Measurements from ENCODE around the gene ALKBH2.

ALKBH2 gene

DNA sequence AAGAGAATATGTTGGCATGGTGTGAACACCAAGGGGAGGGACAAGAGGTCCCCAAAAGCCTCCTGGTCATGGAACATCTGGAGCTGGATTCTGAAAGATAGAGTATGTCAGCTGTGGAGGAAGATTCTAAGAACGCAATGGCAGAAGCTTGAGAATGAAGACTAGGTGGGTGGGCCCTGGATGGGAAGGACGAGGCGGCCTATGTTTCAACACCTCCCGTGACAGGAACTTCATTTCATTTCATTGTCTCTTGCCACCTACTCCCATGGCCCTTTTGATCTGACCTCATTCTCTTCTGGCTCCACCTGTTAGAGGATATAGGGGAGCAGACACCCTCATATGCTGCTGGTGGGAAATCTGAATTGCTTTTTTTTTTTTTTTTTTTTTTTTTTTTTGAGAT lies 7.5 kb upstream of the ALKBH2 start:
- Mint-ChIP-seq H3K4me3 (no peak overlapping the region), H3K9me3 (no peaks in the 10 kb centered on the region), H3K36me3 (peaks cover 35% of the 10 kb centered on the region), H3K27me3 (peaks cover 3% of the 10 kb centered on the region), H3K4me1 (peaks cover 27% of the 10 kb centered on the region), H3K27ac (no peak overlapping the region)
- DNase-seq: no peak
- CTCF ChIA-PET: interaction anchor here (2.8 kb wide), 1 partner anchor 12 kb away, joined by 17 read pairs; no protein-coding TSS in a partner anchor

- Mint-ChIP-seq H3K9me3 (no peaks in the 10 kb centered on the region), H3K27ac (peak overlapping the region; percentile 43), H3K27me3 (peaks cover 3% of the 10 kb centered on the region), H3K4me1 (peaks cover 27% of the 10 kb centered on the region), H3K36me3 (peaks cover 28% of the 10 kb centered on the region), H3K4me3 (peak overlapping the region; percentile 75)
- DNase-seq: no peak
- CTCF ChIA-PET: interaction anchor here (1.0 to 2.8 kb wide), 2 partner anchors 13 to 27 kb away, joined by 3 to 17 read pairs; no protein-coding TSS in a partner anchor
Observed at GRCh38 chr12:109099431-109100020, 6.3 kb upstream of the ALKBH2 start.

DNA sequence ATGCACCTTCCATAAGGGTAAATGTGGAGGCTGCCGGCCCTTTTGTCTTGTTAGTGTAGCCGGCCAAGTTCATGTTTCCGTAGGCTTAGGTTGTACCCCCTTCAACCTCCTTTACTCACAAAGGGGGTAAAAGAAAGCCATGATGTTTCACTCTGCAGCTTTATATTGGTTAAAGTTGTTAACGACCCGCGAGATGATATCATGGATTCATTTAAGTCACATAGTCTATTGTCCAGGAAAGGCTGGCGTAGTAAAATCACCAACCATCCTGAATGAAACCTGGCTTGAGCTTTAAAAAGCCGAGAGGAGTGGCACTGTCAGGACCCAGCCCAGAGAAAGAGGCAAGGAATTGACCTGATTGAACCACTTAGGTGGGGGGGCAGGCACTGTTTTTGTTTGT lies 5.4 kb upstream of the ALKBH2 start:
- Mint-ChIP-seq H3K36me3 (peaks cover 24% of the 10 kb centered on the region), H3K4me1 (peaks cover 33% of the 10 kb centered on the region), H3K4me3 (peak overlapping the region; percentile 75), H3K27ac (peak overlapping the region; percentile 43), H3K27me3 (peaks cover 3% of the 10 kb centered on the region), H3K9me3 (no peaks in the 10 kb centered on the region)
- CTCF ChIA-PET: interaction anchor here (1.0 to 2.8 kb wide), 2 partner anchors 14 to 26 kb away, joined by 3 to 17 read pairs; no protein-coding TSS in a partner anchor
- DNase-seq: no peak

DNA sequence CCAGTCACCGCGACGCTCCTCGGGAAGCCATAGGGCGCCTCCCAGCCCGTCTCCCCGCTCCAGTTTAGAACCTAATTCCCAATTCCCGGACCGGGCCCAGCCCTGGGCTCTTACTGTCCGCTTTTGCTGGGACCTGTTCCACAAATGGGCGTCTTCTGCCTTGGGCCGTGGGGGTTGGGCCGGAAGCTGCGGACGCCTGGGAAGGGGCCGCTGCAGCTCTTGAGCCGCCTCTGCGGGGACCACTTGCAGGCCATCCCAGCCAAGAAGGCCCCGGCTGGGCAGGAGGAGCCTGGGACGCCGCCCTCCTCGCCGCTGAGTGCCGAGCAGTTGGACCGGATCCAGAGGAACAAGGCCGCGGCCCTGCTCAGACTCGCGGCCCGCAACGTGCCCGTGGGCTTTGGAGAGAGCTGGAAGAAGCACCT lies 4.9 kb upstream of the ALKBH2 start:
- Mint-ChIP-seq H3K27me3 (peaks cover 3% of the 10 kb centered on the region), H3K4me1 (peaks cover 37% of the 10 kb centered on the region), H3K9me3 (no peaks in the 10 kb centered on the region), H3K27ac (peak overlapping the region; percentile 43), H3K36me3 (peaks cover 21% of the 10 kb centered on the region), H3K4me3 (peak overlapping the region; percentile 75)
- CTCF ChIA-PET: interaction anchor here (2.8 kb wide), 1 partner anchor 14 kb away, joined by 17 read pairs; no protein-coding TSS in a partner anchor
- DNase-seq: no peak

DNA sequence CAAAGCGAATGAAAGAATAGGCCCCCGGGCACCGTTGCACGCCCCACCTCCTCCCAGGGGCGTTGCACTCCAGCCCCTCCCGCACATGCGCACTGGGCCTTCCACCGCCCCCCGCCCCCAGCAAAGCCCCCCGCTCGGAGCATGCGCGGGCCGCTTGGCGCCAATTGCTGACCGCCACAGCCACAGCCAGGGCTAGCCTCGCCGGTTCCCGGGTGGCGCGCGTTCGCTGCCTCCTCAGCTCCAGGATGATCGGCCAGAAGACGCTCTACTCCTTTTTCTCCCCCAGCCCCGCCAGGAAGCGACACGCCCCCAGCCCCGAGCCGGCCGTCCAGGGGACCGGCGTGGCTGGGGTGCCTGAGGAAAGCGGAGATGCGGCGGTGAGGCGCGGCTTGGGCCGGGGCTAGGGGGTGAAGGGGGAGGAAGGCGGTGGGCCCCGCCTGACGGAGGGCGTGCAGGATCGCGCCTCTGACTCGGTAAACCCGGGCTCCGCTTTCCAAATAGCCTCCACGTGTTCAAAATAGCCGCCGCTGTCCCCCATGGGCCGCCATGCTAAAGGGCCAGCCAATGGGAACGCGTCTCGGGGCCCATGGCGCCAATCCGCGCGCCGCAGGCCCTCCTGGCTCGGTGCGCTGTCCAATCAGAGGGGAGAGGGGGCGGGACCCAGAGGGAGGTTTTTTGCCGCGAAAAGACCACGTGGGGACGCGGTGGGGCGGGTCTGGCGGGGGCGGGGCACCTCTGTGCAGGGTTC lies 4.3 kb upstream of the ALKBH2 start, which contains the start of gene UNG:
Gene UNG, plus strand, starts transcription at position 163 of the 748 bp plus-strand sequence. Its CDS starts 83 bp downstream, at position 246.
- H3K4me3 Mint-ChIP-seq: peak within 1 kb of the TSS; percentile 75
- peaks cover 20% of the 10 kb centered on the region for H3K36me3 Mint-ChIP-seq
- no peaks in the 10 kb centered on the region for H3K9me3 Mint-ChIP-seq
- H3K4me1 Mint-ChIP-seq: peaks cover 43% of the 10 kb centered on the region
- peak within 1 kb of the TSS; percentile 43 for H3K27ac Mint-ChIP-seq
- H3K27me3 Mint-ChIP-seq: peaks cover 3% of the 10 kb centered on the region
- DNase-seq: peak; percentile 97
- CTCF ChIA-PET: interaction anchor here (2.8 kb wide), 1 partner anchor 15 kb away, joined by 17 read pairs; no protein-coding TSS in a partner anchor

- CTCF ChIA-PET: no interaction called here
- H3K36me3 Mint-ChIP-seq: peaks cover 21% of the 10 kb centered on the region
- H3K4me3 Mint-ChIP-seq: peak overlapping the region; percentile 75
- H3K27ac Mint-ChIP-seq: no peak overlapping the region
- H3K4me1 Mint-ChIP-seq: peaks cover 48% of the 10 kb centered on the region
- H3K27me3 Mint-ChIP-seq: peaks cover 3% of the 10 kb centered on the region
- H3K9me3 Mint-ChIP-seq: no peaks in the 10 kb centered on the region
- DNase-seq: no peak
Observed at GRCh38 chr12:109097140-109097434, 3.8 kb upstream of the ALKBH2 start.

- DNase-seq: no peak
- Mint-ChIP-seq H3K27ac (peak overlapping the region; percentile 83), H3K36me3 (peaks cover 9% of the 10 kb centered on the region), H3K4me1 (peaks cover 39% of the 10 kb centered on the region), H3K4me3 (peak overlapping the region; percentile 76), H3K27me3 (no peaks in the 10 kb centered on the region), H3K9me3 (no peaks in the 10 kb centered on the region)
- CTCF ChIA-PET: interaction anchor here (0.9 to 4.9 kb wide), 11 partner anchors 23 to 528 kb away, joined by 3 to 19 read pairs (median 4); no protein-coding TSS in a partner anchor
Observed at GRCh38 chr12:109092497-109093021, 713 bp downstream of the ALKBH2 start.

DNA sequence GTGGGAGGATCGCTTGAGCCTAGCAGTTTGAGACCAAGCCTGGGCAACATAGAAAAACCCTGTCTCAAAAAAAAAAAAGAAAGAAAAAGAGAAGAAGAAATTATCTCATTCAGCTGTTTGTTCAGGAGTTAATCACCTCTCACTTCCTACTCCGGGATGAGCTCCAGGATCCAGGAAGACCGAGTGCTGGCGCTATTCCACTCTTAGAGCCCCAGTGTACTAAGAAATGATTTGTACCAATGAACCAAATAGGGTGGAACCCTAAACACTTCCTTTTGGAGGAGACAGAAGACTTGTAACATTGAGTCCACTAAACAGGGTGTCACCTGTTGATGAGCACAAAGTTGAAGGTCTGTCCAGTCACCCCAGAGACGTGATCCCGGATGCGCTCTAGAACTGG lies 3.6 kb downstream of the ALKBH2 start:
- no peak overlapping the region for H3K4me3 Mint-ChIP-seq

DNA sequence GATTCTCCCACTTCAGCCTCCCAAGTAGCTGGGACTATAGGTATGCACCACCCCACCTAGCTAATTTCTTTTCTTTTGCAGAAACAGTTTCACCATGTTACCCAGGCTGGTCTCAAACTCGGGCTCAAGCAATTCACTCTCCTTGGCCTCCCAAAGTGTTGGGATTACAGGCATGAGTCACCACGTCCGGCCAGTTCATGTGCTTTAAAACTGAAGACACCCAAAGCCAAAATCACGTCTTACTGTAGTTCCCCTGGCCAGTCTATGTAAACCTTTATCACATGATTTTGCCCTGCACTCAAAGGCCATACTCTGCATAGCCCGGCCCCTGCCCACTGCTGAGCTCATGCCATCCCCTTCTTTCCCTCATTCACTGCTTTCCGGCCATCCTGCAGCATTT lies 4.5 kb downstream of the ALKBH2 start:
- CTCF ChIA-PET: no interaction called here
- no peaks in the 10 kb centered on the region for H3K27me3 Mint-ChIP-seq
- peaks cover 35% of the 10 kb centered on the region for H3K4me1 Mint-ChIP-seq
- H3K4me3 Mint-ChIP-seq: no peak overlapping the region
- peaks cover 12% of the 10 kb centered on the region for H3K36me3 Mint-ChIP-seq
- H3K27ac Mint-ChIP-seq: no peak overlapping the region
- no peak for DNase-seq
- no peaks in the 10 kb centered on the region for H3K9me3 Mint-ChIP-seq

More for the DNA sequence above, 3.6 kb downstream of the ALKBH2 start:
- CTCF ChIA-PET: no interaction called here
- Mint-ChIP-seq H3K27ac (no peak overlapping the region), H3K36me3 (peaks cover 12% of the 10 kb centered on the region), H3K4me1 (peaks cover 39% of the 10 kb centered on the region), H3K27me3 (no peaks in the 10 kb centered on the region), H3K9me3 (no peaks in the 10 kb centered on the region)
- no peak for DNase-seq

DNA sequence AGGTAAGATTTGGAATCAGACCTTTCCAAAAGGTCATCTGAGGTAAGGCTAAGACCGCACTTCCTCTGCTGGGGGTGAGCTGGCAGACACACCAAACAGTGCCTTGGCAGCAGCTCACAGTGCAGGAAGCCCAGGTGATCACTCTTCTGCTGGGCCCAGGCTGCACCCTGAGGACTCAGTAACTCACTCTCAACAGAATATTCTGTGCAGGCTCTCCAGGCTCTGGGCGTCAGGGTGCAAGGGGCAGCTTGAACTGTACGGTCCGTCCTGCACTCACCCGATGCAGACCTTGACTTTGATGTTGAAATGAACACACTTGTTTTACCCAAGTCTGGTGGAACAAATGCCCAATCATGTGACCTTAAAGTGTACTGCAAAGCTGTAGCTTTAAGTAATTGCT lies 6.0 kb downstream of the ALKBH2 start:
- Mint-ChIP-seq H3K4me3 (no peak overlapping the region), H3K9me3 (no peaks in the 10 kb centered on the region), H3K36me3 (peaks cover 10% of the 10 kb centered on the region), H3K4me1 (peaks cover 19% of the 10 kb centered on the region), H3K27ac (no peak overlapping the region), H3K27me3 (no peaks in the 10 kb centered on the region)
- DNase-seq: no peak
- CTCF ChIA-PET: interaction anchor here (1.0 to 1.1 kb wide), 2 partner anchors 35 to 137 kb away, joined by 3 to 4 read pairs; partner anchors contain the start of gene USP30

- Mint-ChIP-seq H3K27ac (no peak overlapping the region), H3K4me1 (peaks cover 6% of the 10 kb centered on the region), H3K9me3 (no peaks in the 10 kb centered on the region), H3K4me3 (no peak overlapping the region), H3K27me3 (no peaks in the 10 kb centered on the region), H3K36me3 (peaks cover 6% of the 10 kb centered on the region)
- CTCF ChIA-PET: no interaction called here
- DNase-seq: no peak
Observed at GRCh38 chr12:109085590-109085989, 7.7 kb downstream of the ALKBH2 start.

DNA sequence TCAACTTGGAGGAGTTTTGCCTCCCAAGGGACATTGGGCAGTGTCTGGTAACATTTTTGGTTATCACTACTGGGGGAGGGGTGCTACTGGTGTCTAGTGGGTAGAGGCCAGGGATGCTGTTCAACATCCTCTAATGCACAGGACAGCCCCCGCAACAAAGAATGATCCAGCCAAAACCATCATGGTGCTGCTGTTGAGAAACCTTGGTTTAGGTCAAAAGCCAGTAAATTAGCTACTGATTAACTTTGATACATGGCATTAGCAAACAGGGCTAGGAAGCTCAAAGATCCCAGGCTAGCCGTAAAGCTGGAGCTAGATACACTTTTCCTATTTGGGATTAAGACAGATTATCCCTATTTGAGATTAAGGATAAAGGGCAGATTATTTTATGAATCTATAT lies 8.8 kb downstream of the ALKBH2 start:
- Mint-ChIP-seq H3K4me3 (no peak overlapping the region), H3K27ac (no peak overlapping the region), H3K4me1 (no peaks in the 10 kb centered on the region), H3K9me3 (no peaks in the 10 kb centered on the region), H3K27me3 (no peaks in the 10 kb centered on the region), H3K36me3 (peaks cover 12% of the 10 kb centered on the region)
- CTCF ChIA-PET: interaction anchor here (1.4 kb wide), 1 partner anchor 310 kb away, joined by 3 read pairs; no protein-coding TSS in a partner anchor
- no peak for DNase-seq

- peaks cover 20% of the 10 kb centered on the region for H3K36me3 Mint-ChIP-seq
- peaks cover 4% of the 10 kb centered on the region for H3K9me3 Mint-ChIP-seq
- no peak overlapping the region for H3K27ac Mint-ChIP-seq
- H3K27me3 Mint-ChIP-seq: no peaks in the 10 kb centered on the region
- DNase-seq: no peak
- no peak overlapping the region for H3K4me3 Mint-ChIP-seq
- CTCF ChIA-PET: no interaction called here
- H3K4me1 Mint-ChIP-seq: no peaks in the 10 kb centered on the region
Observed at GRCh38 chr12:109082751-109083150, 10.5 kb downstream of the ALKBH2 start.

DNA sequence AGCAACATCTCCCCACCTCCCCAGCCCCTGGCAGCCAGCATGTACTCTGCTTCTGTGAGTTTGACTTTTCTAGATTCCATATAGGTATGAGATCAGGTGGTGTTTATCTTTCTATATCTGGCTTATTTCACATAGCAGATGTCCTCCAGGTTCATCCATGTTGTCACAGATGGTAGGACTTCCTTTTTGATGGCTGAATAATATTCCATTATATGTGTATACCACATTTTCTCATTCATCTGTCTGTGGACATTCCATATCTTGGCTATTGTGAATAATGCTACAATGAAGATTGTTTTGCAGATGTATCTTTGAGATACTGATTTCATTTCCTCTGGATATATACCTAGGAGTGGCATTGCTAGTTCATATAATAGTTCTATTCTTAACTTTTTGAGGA lies 18.4 kb downstream of the ALKBH2 start:
- no peak for DNase-seq
- Mint-ChIP-seq H3K27me3 (no peaks in the 10 kb centered on the region), H3K36me3 (peaks cover 29% of the 10 kb centered on the region), H3K9me3 (peaks cover 4% of the 10 kb centered on the region), H3K4me3 (no peak overlapping the region), H3K4me1 (no peaks in the 10 kb centered on the region), H3K27ac (no peak overlapping the region)
- CTCF ChIA-PET: no interaction called here
